Measurements from ENCODE around the gene CCM2. TPM values are rescaled to one million over a fixed set of nuclear protein-coding genes. Genes with fewer than 3 reads are reported as not detected.

The CCM2 gene
- polyA plus RNA-seq, 1 donor from 2014 or later: 25.8 TPM

DNA sequence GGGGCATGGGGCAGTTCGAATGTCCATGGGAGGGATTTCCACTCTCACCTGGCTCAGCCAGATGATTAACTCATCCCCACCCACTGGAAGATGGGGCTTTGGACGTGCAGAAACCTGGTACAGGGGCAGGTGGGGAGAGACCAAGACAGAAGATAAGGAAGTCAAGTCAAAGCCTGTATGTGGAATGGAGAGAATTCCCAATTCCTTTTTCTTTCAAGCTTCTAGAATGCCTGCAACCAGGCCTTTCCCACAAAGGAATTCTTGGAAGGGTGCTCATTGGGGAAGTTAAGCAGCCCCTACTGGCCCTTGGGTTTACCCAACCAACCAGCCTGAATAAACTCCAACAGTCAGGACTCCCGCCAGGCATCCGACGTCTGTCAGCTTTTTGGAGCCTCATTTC lies 39.1 kb downstream of the CCM2 start (continued):
- TF ChIP-seq SMC3 (conservative IDR thresholded peaks at IDR 0.05; ENCODE audit: poor library complexity) (no peak), TAF1 (IDR thresholded peaks at IDR 0.05; ENCODE audit: low read depth) (no peak)

DNA sequence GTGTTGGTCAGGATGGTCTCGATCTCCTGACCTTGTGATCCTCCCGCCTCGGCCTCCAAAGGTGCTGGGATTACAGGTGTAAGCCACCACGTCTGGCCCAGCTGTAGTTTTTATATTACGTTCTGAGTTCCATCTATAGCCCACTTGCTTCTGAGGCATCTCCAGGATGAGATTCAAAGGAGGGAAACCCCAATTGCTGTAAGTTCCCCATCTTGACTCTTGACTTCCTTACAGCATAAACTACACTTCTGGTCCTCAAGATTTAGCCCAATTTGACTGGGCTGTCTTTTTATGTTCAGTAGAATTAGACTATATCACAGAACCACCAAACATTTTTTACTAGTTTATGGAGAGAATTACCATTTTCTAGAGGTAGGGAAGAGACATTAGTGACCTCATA lies 44.3 kb downstream of the CCM2 start:
- TF ChIP-seq, protein P1, sequence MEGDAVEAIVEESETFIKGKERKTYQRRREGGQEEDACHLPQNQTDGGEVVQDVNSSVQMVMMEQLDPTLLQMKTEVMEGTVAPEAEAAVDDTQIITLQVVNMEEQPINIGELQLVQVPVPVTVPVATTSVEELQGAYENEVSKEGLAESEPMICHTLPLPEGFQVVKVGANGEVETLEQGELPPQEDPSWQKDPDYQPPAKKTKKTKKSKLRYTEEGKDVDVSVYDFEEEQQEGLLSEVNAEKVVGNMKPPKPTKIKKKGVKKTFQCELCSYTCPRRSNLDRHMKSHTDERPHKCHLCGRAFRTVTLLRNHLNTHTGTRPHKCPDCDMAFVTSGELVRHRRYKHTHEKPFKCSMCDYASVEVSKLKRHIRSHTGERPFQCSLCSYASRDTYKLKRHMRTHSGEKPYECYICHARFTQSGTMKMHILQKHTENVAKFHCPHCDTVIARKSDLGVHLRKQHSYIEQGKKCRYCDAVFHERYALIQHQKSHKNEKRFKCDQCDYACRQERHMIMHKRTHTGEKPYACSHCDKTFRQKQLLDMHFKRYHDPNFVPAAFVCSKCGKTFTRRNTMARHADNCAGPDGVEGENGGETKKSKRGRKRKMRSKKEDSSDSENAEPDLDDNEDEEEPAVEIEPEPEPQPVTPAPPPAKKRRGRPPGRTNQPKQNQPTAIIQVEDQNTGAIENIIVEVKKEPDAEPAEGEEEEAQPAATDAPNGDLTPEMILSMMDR (IDR thresholded peaks at IDR 0.05; ENCODE audit: poor library complexity, severe bottlenecking): no peak
- no peak for TF ChIP-seq SMC3 (conservative IDR thresholded peaks at IDR 0.05; ENCODE audit: poor library complexity)
- no peak for TF ChIP-seq RAD21 (conservative IDR thresholded peaks at IDR 0.05)
- TF ChIP-seq MXI1 (conservative IDR thresholded peaks at IDR 0.05; ENCODE audit: poor library complexity, severe bottlenecking): no peak
- no peak for TF ChIP-seq EP300 (conservative IDR thresholded peaks at IDR 0.05; ENCODE audit: poor library complexity, severe bottlenecking)
- no peak for TF ChIP-seq POLR2AphosphoS5 (IDR thresholded peaks at IDR 0.05)
- no peak for TF ChIP-seq EZH2 (IDR thresholded peaks at IDR 0.05; ENCODE audit: borderline replicate concordance, insufficient read depth, low read length, poor library complexity, severe bottlenecking)
- TF ChIP-seq TAF1 (IDR thresholded peaks at IDR 0.05; ENCODE audit: low read depth): no peak
- TF ChIP-seq, protein P2, sequence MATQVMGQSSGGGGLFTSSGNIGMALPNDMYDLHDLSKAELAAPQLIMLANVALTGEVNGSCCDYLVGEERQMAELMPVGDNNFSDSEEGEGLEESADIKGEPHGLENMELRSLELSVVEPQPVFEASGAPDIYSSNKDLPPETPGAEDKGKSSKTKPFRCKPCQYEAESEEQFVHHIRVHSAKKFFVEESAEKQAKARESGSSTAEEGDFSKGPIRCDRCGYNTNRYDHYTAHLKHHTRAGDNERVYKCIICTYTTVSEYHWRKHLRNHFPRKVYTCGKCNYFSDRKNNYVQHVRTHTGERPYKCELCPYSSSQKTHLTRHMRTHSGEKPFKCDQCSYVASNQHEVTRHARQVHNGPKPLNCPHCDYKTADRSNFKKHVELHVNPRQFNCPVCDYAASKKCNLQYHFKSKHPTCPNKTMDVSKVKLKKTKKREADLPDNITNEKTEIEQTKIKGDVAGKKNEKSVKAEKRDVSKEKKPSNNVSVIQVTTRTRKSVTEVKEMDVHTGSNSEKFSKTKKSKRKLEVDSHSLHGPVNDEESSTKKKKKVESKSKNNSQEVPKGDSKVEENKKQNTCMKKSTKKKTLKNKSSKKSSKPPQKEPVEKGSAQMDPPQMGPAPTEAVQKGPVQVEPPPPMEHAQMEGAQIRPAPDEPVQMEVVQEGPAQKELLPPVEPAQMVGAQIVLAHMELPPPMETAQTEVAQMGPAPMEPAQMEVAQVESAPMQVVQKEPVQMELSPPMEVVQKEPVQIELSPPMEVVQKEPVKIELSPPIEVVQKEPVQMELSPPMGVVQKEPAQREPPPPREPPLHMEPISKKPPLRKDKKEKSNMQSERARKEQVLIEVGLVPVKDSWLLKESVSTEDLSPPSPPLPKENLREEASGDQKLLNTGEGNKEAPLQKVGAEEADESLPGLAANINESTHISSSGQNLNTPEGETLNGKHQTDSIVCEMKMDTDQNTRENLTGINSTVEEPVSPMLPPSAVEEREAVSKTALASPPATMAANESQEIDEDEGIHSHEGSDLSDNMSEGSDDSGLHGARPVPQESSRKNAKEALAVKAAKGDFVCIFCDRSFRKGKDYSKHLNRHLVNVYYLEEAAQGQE (IDR thresholded peaks at IDR 0.05; ENCODE audit: borderline replicate concordance): no peak
- Histone ChIP-seq H3K27ac (ENCODE audit: low read length) (no peak overlapping the region), H3K9ac (ENCODE audit: low read length) (no peak overlapping the region), H3F3A (ENCODE audit: insufficient read depth, low read length, poor library complexity, severe bottlenecking) (no peaks in the 10 kb centered on the region), H3K79me2 (replicated peaks; ENCODE audit: insufficient read depth, low read length) (no peaks in the 10 kb centered on the region), H3K4me3 (ENCODE audit: low read length) (no peak overlapping the region), H3K9me2 (ENCODE audit: insufficient read depth, low read length) (no peaks in the 10 kb centered on the region), H3K27me3 (ENCODE audit: insufficient read depth, low read depth, low read length) (no peaks in the 10 kb centered on the region), H2AFZ (ENCODE audit: low read depth, low read length) (no peak overlapping the region), H4K20me1 (ENCODE audit: insufficient read depth) (no peaks in the 10 kb centered on the region), H3K36me3 (ENCODE audit: insufficient read depth, low read length) (no peaks in the 10 kb centered on the region), H3K4me2 (ENCODE audit: low read length) (no peak overlapping the region), H3K9me3 (ENCODE audit: low read length) (no peaks in the 10 kb centered on the region)

DNA sequence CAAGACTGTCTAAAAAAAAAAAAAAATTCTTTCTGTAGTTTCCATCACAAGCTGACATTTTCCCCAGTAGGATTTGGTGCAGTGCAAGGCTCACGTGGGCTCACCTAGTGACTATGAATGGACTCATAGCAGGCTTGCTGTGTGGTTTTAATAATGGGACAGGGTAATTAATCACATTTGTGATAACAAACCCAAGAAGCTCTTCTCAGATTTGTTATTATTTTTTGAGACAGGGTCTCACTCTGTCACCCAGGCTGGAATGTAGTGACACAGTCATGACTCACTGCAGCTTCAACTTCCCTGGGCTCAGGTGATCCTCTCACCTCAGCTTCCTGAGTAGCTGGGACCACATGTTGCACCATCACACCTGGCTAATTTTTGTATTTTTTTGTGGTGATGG lies 48.7 kb downstream of the CCM2 start:
- no peaks in the 10 kb centered on the region for H3K9me2 ChIP-seq (ENCODE audit: insufficient read depth, low read length)
- no peak overlapping the region for H3K9ac ChIP-seq (ENCODE audit: low read length)
- TF ChIP-seq MXI1 (conservative IDR thresholded peaks at IDR 0.05; ENCODE audit: poor library complexity, severe bottlenecking) (no peak), RAD21 (conservative IDR thresholded peaks at IDR 0.05) (no peak), SMC3 (conservative IDR thresholded peaks at IDR 0.05; ENCODE audit: poor library complexity) (no peak), EP300 (conservative IDR thresholded peaks at IDR 0.05; ENCODE audit: poor library complexity, severe bottlenecking) (no peak), EZH2 (IDR thresholded peaks at IDR 0.05; ENCODE audit: borderline replicate concordance, insufficient read depth, low read length, poor library complexity, severe bottlenecking) (no peak), POLR2AphosphoS5 (IDR thresholded peaks at IDR 0.05) (no peak), TAF1 (IDR thresholded peaks at IDR 0.05; ENCODE audit: low read depth) (no peak)
- TF ChIP-seq, protein P2 (IDR thresholded peaks at IDR 0.05; ENCODE audit: borderline replicate concordance): no peak
- TF ChIP-seq, protein P1 (IDR thresholded peaks at IDR 0.05; ENCODE audit: poor library complexity, severe bottlenecking): no peak
- H3K27ac ChIP-seq (ENCODE audit: low read length): no peak overlapping the region
- H4K20me1 ChIP-seq (ENCODE audit: insufficient read depth): no peaks in the 10 kb centered on the region
- no peaks in the 10 kb centered on the region for H3F3A ChIP-seq (ENCODE audit: insufficient read depth, low read length, poor library complexity, severe bottlenecking)
- no peaks in the 10 kb centered on the region for H3K27me3 ChIP-seq (ENCODE audit: insufficient read depth, low read depth, low read length)
- no peaks in the 10 kb centered on the region for H3K79me2 ChIP-seq (replicated peaks; ENCODE audit: insufficient read depth, low read length)
- no peak overlapping the region for H3K4me3 ChIP-seq (ENCODE audit: low read length)
- H3K9me3 ChIP-seq (ENCODE audit: low read length): no peaks in the 10 kb centered on the region
- no peak overlapping the region for H2AFZ ChIP-seq (ENCODE audit: low read depth, low read length)
- no peak overlapping the region for H3K4me2 ChIP-seq (ENCODE audit: low read length)
- no peaks in the 10 kb centered on the region for H3K36me3 ChIP-seq (ENCODE audit: insufficient read depth, low read length)
